Uterus (tissue), 2 donors: Measurements from ENCODE around the gene PARD6B.

ENCODE experiments used
- POLR2A ChIP-seq, 2 donors: fragments of 450-650 bp; IDR thresholded peaks; one replicate each; pipeline ENCODE4 v1.6.1; 2016; ENCODE audit warnings: antibody characterized with exemption in 2 of 2, mild to moderate bottlenecking in 1 of 2, moderate library complexity in 1 of 2
- TF ChIP-seq, protein P1 (sequence below), 4 experiments: fragments of 200-600 bp in 2 of 4; fragments of 450-650 bp in 2 of 4; sonication (generic) in 2 of 4; IDR thresholded peaks; one replicate each; pipeline ENCODE4 v1.5.1; 2016 to 2019; ENCODE audit warnings: antibody characterized with exemption in 4 of 4, mild to moderate bottlenecking in 2 of 4, moderate library complexity in 1 of 4

GRCh38 chr20:50699688-50700087, 31.7 kb upstream of the PARD6B start:
- no peak for TF ChIP-seq POLR2A (IDR thresholded peaks at IDR 0.05)
- TF ChIP-seq, protein P1, sequence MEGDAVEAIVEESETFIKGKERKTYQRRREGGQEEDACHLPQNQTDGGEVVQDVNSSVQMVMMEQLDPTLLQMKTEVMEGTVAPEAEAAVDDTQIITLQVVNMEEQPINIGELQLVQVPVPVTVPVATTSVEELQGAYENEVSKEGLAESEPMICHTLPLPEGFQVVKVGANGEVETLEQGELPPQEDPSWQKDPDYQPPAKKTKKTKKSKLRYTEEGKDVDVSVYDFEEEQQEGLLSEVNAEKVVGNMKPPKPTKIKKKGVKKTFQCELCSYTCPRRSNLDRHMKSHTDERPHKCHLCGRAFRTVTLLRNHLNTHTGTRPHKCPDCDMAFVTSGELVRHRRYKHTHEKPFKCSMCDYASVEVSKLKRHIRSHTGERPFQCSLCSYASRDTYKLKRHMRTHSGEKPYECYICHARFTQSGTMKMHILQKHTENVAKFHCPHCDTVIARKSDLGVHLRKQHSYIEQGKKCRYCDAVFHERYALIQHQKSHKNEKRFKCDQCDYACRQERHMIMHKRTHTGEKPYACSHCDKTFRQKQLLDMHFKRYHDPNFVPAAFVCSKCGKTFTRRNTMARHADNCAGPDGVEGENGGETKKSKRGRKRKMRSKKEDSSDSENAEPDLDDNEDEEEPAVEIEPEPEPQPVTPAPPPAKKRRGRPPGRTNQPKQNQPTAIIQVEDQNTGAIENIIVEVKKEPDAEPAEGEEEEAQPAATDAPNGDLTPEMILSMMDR (IDR thresholded peaks at IDR 0.05), result no peak
